IPS DF 4.7 (cell line): ENCODE measurements around the gene ITGA6.

Experiments used
- DNase-seq: peaks from one replicate; pipeline ENCODE4 v3.0.0-alpha.2; 2013; ENCODE audit warnings: low spot score; ENCODE audit errors: extremely low read depth

The ITGA6 gene

DNA sequence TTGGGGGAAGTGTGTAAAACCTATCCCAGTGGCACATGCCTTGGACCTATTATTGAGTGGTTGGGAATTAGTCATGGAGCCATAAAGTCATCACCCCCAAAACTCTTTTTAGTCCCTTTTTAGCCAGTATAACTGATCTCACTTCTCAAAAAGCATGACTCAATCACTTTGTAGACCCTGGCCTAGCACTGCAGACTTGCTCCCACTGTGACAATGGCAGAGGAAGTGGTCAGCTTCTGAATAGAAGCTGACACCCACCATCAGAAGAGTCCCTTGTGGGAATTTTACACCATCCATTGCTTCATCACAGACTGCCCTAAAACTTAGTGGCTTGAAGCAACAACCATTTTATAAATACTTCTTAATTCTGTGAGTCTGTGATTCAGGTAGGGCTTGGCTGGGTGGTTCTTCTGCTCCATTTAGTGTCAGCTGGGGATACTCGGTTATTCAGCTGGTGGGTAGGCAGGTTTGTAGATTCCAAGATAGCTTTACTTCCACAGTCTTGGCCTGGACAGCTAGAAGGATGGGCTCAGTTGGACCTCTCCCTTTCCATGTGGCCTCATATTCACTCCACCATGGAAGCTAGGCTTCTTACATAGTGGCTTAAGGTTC, 10.8 kb upstream of the ITGA6 start:
- no peak for DNase-seq

DNA sequence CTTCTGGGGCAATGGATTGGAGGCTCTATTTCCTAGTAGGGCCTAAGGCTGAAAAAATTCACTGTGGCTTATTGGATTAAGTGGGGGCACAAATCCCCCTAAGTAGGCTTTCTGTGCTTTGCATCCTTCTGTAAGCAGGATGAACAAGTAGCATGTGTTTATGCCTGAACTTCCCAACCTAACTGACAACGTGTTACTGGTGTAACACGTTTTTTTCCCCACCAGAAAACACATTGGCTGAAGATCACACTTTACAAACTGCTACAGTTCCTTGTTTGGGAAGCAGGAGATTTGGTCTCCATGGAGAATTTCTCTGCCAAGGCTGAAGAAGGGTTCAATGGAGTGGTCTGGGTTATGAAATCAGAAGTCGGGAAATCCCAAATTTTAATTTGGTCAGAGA, 7.2 kb upstream of the ITGA6 start:
- DNase-seq, result no peak

DNA sequence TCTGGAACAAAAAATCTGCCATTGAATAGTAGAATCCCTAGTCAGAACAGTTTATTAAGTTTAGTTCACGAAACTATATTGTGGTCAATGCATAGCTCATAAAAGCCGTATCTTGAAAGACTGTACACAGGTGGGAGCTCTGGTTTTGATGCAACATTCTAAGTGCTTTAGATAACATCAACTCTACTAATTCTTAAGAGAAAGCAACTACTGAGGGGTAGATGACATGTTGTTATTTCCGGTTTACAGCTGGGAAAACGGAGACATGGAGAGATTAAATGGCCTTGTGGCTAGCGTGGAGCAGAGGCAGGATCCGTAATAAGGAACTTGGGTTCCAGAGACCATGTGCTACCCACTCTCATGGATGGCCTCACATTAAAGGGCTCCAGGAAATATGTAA, 4.2 kb upstream of the ITGA6 start:
- no peak for DNase-seq

DNA sequence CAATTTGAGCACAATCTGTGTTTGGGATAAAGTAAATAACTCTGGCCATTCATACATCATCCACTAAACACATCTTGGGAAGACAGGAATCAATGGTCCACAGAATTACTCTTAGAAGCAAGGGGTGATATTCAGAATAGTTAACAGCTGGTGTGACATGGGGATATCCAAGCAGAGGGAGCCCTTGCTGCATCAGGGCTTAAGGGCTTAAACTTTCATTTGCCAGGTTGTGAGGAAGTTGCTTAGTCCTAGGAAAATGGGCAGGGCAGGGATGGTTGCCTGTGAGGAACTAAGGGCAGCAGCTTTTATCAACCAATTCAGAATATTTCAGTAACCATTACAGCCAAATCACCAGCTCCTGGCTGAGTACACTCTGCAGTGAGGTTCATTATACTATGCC, 2.0 kb upstream of the ITGA6 start:
- DNase-seq, result no peak

DNA sequence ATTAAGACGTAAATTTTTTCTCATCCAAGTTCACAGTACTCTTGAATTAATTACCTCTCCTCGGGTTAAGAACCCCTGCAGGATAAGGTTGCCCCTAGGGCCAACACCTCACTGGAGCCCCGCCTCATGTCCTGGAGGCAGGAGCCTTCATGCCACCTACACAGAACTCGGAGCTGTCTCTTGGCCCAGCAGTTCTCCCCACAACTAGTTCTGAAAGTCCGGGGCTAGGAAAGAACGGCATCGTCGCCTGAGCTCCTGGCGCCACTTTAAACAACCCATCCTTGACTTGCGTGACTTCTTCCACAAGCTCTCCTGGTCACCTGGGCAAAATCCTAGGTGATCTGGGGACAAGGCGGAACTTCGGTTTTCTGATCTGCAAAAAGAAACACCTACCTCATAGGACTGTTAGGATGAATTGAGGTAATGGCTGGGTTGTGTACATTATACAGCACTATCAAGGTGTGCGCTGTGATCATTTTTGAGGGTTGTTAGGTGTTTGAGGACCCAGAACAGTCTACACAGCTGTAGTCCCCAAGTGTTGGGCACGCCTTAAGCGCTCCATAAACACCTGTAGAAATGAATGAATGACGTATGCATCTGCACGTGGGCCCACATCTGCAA, 641 bp upstream of the ITGA6 start:
- no peak for DNase-seq

DNA sequence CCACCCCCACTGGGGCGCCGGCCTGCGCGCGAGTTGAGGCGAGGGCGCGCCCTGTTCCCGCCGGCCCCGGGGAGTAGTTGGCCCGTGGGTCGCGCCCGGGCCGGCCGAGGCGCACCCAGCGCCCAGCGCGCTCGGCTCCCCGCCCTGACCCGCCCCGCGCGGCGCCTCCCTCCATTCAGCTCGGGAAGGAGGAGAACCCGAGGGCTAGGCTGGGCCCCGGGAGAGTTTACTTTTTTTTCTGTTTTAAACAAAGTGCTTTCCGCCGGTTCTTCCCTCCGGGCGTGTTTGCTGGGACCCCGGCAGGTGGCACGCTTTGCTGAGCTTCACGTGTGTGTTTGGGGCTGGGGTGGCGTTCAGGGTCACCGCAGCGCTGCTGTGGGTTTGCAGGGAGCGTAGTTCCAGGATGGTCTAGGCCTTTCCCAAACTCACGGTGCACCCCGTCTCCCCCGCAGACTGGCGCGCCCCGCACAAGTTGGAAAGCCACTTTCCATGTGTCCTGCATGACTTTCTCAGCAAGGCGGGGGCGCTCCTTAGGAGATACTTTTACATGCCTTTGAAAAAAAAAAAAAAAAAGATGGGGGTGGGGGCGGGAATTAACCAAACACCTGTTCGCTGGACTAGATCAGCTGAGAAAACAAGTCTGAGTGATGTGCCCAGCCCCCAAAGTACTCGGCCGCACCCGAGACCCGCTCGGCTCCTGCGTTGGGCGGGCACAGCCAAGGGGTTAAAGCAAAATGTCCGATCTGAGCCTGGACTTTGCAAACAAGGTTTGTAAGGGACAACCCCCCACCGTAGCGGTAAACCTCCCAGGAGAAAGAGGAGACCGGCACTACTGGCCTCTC, 825 bp downstream of the ITGA6 start:
- no peak for DNase-seq

DNA sequence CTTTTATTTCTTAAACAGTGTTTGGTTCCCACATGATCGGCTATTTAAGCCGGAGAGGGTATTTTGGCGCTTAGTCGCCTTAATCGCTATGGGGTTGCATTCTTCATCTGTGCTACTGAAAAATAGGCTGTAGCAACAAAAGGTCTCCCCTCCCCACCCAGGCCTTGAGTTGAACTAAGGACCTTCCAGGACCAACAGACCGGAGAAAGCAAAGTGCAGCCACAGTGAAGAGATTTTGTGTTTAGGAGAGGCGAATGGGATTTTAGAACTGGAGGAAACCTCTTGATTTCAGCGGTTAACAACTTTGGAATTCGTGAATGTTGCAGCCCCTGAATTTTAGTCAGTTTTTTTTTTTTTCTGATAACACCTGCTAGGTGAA, 1.4 kb downstream of the ITGA6 start:
- no peak for DNase-seq

DNA sequence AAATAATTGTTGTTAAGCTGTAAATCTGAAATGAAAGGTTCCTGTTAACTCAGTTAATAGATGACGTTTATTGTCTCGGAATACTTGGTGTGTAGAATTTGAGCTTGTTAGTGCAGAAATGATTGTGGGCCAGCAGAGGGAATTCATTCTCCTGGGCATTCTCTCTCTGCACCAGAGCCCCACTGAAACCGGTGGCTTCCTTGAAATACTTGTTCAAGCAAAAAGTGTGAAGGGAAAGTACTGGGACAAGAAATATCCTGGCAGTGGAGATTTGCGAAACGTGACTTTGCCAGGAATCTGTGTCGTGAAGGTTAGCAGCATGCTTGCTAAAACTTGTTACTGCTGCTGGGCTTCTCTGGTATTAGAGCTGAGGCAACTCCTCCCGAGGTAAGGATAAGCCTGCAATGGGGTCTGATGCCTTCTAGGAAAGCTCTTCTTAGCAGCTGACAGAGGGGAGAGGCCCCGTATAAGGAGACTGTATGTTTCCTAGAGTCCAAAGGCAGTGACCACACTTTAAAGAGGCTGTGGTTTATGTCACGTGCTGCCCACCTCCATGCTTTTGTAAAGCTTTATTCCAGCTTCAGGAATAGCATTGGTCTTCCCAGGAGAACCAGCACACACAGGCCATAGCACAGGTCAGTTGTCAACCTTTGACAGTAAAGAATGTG, 2.0 kb downstream of the ITGA6 start:
- no peak for DNase-seq

DNA sequence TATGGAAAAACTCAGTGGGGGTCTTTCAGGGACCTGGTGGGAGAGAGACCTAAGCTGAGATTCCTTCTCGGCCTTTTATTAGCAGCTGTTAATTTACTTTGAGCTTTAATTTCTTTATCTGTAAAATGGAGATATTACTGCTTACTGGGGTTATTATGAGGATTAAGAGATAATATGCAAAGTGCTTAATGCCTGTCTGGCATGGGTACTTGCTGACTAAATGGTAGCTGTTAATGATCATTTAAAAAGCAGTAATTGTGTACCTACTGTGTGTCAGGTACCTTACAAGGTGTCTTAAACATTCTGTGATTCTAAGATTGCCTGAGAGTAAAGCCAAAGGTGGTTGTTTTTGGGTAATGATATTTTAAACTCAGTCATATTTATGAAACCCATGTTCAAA, 2.6 kb downstream of the ITGA6 start:
- DNase-seq, result no peak

DNA sequence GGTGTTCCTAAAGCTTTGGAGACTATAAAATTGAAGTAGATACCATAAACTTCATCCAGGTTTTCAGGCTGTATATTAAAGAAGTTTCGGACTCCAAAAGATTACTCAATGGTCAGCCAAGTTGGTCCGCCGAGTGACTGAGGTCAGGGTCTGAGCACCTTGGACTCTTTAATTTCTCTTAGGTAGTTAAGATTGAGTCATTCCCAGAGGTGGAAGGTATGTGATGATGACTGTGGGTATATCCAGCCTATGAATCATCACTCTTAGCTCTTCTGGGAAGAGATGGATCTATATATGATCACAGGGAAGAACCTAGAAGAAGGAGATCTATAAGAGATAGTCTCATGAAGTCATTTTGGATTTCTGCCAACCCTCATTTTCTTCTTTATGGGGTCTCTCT, 3.3 kb downstream of the ITGA6 start:
- DNase-seq, result no peak

DNA sequence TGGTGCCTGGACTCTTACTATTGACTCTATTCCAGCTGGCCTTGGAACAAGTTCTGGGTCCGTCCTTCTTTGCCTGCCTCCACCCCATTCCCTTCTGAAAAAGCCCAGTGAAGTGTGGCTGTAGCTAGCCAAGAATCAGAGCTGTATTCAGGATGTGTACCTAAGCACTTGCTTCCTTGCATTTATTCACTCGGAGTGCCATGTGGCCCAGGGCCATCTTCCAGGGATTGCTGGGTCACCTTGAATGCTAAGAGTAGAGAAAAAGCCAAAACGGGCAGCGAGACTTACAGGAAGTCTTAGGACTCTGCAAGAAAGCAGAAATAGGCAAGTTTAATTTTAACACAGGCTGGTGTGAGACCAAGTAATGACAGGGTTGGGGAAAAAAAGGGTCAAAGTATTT, 4.1 kb downstream of the ITGA6 start:
- DNase-seq, result no peak

DNA sequence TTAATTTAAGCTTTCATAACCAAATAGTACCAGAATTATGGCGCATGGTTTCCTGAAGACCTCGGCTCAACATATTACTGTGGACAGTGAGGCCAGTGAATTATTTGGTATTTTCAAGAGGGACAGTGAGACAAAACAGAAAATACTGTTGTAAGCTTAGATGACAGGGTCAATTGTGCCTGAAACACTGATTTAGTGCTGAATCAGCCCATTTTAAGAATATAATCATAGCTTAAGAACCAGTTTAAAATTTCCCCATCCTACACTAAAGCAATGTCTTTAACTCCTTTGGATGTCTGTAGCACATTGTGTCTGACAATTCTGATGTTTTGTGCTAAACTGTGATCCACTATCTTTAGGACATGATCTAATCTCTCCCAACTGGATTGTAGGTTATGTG, 4.6 kb downstream of the ITGA6 start:
- DNase-seq, result no peak

DNA sequence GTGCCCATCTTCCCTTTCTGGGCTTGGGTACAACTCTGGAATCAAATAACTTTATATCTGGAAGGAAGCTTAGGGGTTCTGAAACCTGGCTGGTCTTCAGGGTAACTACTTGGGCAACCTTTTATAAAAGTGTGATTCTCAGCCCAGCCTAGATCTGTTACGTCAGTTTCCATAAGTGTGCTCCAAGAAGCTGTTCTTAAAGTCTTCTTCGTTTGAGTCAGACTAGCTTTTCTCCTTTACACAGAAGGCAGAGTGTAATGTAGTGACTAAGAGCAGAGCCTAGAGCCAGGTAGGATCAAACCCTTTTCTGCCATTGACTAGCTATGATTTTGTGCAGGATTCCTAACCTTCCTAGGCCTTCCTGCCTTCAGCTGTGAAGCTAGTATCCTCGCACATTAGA, 5.8 kb downstream of the ITGA6 start:
- DNase-seq, result no peak

DNA sequence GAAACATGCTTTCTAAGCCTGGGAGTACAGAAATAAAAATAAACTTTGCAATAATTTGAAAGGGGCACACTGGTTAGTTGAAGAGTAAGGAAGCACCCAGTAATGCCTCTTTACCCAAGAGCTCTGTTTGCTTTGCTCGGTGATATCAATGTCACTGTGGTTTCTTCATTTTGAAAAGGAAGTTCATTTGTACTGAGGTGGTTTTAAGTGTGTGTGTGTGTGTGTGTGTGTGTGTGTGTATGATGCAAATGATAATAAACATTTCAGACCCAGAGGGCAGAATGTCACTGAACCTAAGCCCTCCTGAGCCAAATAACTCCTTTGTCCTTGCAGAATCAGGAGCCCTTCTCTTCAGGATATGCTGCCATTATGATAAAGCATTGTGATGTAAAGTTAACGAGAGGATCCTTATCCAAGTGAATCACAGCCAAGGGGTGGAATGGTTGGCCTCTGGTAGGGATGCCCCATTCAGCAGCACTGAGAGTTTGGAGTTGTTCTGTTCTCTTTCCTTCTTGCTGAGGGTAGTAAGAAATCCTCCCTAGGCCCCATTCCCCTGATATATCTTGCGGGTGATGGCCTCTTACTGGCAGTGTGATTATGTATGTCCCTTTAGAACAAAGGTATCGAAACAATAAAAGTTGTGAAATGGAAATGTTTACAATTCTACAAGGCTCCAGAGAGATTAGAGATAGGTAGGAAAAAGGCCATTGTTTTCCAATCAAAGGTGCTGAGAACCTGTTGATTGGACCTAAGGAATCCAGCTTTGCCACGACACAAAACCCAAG, 7.6 kb downstream of the ITGA6 start:
- no peak for DNase-seq

DNA sequence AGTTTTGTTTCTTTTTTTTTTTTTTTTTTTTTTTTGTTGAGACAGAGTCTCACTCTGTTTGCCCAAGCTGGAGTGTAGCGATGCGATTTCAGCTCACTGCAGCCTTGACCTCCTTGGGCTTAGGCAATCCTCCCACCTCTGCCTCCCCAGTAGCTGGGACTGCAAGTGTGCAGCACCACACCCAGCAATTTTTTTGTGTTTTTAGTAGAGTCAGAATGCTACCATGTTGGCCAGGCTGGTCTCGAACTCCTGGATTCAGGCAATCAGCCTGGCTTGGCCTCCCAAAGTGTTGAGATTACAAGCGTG, 8.2 kb downstream of the ITGA6 start:
- DNase-seq, result no peak

DNA sequence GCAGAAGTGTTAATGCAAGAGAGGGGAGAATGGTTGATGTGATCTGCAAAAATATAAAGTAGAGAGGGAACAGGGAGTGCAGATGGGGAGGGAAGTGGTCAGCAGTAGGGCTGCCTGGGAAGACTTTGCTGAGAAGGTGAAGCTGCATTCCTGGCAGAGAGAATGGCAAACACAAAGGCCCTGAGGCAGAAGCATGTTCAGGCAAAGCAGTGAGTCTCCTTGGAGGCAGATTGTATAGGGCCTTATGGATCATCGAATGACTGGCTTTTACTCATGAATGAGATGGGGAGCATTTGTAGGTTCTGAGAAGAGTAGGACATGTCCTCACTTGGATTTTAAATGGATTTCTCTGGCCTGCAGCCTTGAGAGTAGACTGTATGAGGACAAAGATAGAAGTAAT, 9.5 kb downstream of the ITGA6 start:
- no peak for DNase-seq

DNA sequence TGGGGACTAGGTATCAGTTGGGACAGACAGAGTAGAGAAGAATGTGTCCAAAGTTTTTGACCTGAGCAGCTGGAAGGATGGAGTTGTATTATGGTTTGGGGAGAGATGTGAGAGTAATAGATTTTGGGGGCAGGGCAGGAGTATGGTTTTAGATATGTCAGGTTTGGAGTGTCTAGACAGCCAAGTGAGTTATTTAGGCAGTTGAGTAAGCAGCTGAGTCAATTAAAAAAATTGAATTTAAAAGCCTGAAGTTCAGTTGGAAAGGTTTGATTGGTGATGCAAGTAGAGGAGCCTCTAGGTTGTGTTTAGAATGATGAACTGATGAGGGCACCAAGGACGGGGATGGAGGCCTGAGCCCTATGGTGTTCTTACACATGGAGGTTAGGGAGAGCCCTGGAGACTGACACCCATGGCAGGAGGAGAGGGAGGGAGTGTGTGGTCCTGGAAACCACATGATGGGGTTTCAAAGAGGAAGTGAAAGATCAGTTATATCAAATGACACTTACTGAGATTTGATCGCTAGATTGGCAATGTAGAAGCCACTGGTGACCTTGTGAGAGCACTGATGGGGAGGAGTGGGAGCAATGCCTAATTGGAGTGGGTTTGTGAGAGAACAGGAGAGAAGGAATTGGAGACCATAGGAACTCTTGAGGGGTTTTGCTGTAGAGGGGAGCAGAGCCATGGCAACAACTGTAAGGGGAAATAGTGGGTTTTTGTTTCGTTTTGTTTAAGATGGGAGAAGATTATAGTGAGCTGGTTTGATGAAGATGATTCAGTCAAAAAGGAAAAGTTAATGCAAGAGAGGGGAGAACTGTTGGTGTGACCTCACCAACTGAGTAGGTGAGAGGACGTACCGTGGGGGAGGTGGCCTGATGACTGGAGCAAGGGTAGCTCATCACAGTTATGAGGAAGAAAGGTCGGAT, 10.3 kb downstream of the ITGA6 start:
- DNase-seq, result no peak

DNA sequence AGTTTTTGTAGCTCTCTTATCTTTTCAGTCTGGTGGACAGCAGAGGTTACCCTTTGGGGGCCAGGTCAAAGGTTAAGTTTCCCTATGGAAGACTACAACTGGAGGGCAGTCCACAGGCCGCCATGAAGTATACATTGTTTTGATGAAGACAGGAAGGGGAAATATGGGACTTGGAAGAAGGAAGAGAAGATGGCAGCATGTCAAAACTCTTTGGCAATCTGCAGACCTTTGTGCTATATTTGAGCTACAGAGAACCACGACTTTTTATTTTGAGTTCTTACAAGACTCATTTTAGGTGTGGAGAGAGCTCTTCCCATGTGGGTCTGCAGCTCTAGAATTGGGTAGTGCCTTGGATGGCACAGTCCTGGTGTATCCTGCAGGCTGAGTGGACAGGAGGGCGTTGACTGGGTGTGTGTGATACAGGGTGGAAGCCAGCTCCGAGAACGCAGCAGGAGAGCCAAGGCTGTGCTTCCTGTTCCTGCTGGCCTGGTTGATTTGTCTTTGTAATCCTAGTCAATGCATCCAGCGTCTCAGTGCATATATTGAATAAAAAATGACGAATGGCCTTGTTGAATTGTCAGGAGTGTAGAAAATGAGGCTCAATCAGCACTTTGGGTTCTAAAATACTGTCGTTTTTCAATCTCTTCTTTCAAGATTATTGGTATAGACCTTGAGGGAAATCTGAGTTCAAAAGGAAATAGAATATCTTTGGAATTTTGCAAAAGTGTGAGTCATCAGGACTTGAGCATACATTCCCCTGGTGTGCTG, 11.5 kb downstream of the ITGA6 start:
- DNase-seq, result no peak

DNA sequence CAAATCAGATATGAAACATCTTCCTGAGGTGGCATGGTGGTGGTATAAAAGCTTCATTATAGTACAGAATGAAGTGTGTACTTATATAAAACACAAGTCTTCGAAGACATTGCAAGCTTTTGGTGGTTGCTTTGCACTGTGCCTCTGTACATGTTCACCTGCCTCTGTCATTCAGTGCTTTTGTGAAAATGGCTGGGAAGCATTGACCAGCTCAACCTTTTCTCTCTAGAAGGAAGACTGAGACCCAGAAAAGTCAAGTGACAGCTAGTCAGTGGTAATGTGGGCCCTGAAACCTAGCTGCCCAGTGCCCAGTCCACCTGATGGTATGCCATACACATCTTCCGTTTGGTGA, 12.1 kb downstream of the ITGA6 start:
- no peak for DNase-seq

DNA sequence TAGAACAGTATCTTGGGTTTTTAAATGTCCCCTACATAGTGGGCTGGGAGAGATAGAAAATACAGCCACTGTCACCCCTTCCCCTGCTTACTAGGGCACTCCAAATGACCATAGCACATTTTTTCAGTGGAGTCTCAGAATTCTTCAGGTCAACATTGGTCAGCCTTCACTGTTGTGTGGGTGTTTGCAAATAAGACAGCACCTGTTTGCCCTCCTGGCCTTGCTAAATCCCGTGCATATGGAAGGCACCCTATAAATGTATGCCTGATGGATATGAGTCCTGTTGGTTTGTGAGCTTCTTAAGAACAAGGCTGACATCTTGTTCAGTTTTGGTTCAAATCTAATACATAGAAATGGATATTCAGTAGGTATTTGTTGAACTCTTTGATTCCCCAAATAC, 12.5 kb downstream of the ITGA6 start:
- DNase-seq, result no peak
